Subcutaneous abdominal adipose tissue (tissue), 5 donors: Measurements from ENCODE around the gene LAYN.

Experiments
- H3K27ac ChIP-seq: one replicate; pipeline ENCODE4 v1.7.0; 2013; ENCODE audit warnings: low read depth, mild to moderate bottlenecking, inconsistent platforms, low read length, moderate library complexity
- H3K27me3 ChIP-seq, 5 donors: one replicate each; pipeline ENCODE4 v1.7.0; 2013; ENCODE audit warnings: low read length in 5 of 5, inconsistent platforms in 1 of 5; ENCODE audit not compliant: control insufficient read depth in 5 of 5, insufficient read depth in 4 of 5
- H3K36me3 ChIP-seq, 5 donors: one replicate each; pipeline ENCODE4 v1.7.0; 2013; ENCODE audit warnings: low read length in 5 of 5; ENCODE audit not compliant: control insufficient read depth in 5 of 5, insufficient read depth in 5 of 5
- H3K4me1 ChIP-seq, 5 donors: one replicate each; pipeline ENCODE4 v1.7.0; 2013; ENCODE audit warnings: low read length in 5 of 5, mild to moderate bottlenecking in 3 of 5, moderate library complexity in 1 of 5; ENCODE audit not compliant: control insufficient read depth in 5 of 5, insufficient read depth in 5 of 5
- H3K4me3 ChIP-seq, 5 donors: one replicate each; pipeline ENCODE4 v1.7.0; 2013; ENCODE audit warnings: low read length in 5 of 5, low read depth in 1 of 5
- H3K9ac ChIP-seq, 5 donors: one replicate each; pipeline ENCODE4 v1.7.0; 2013; ENCODE audit warnings: low read length in 5 of 5, mild to moderate bottlenecking in 4 of 5, moderate library complexity in 3 of 5
- H3K9me3 ChIP-seq, 5 donors: one replicate each; pipeline ENCODE4 v1.7.0; 2013; ENCODE audit warnings: low read length in 5 of 5; ENCODE audit not compliant: control insufficient read depth in 5 of 5
- donor health status: healthy.
- donor health status: healthy.
- donor health status: healthy.
- donor health status: healthy.
- donor health status: healthy.

The LAYN gene

GRCh38 chr11:111559800-111560464, 19.4 kb downstream of the LAYN start:
- Histone ChIP-seq H3K27ac (no peak overlapping the region), H3K36me3 (peaks cover 0 to 3% (median 0%) of the 10 kb centered on the region in 5 donors), H3K9me3 (peaks cover 0 to 3% (median 0%) of the 10 kb centered on the region in 5 donors), H3K4me1 (peaks cover 0 to 18% (median 10%) of the 10 kb centered on the region in 5 donors), H3K27me3 (no peaks in the 10 kb centered on the region), H3K4me3 (no peak overlapping the region), H3K9ac (no peak overlapping the region)

- Histone ChIP-seq H3K36me3 (no peaks in the 10 kb centered on the region), H3K9ac (no peak overlapping the region), H3K4me1 (peaks cover 0 to 22% (median 10%) of the 10 kb centered on the region in 5 donors), H3K9me3 (peaks cover 0 to 3% (median 0%) of the 10 kb centered on the region in 5 donors), H3K27me3 (no peaks in the 10 kb centered on the region), H3K4me3 (no peak overlapping the region), H3K27ac (no peak overlapping the region)
Measured at GRCh38 chr11:111560800-111561199, 20.3 kb downstream of the LAYN start.

GRCh38 chr11:111561306-111561705, 20.8 kb downstream of the LAYN start:
- H3K4me3 ChIP-seq: no peak overlapping the region
- H3K27ac ChIP-seq: no peak overlapping the region
- peaks cover 0 to 22% (median 10%) of the 10 kb centered on the region in 5 donors for H3K4me1 ChIP-seq
- no peaks in the 10 kb centered on the region for H3K27me3 ChIP-seq
- no peaks in the 10 kb centered on the region for H3K9me3 ChIP-seq
- no peak overlapping the region for H3K9ac ChIP-seq
- H3K36me3 ChIP-seq: no peaks in the 10 kb centered on the region

GRCh38 chr11:111561791-111562325, 21.3 kb downstream of the LAYN start:
- no peaks in the 10 kb centered on the region for H3K9me3 ChIP-seq
- H3K4me1 ChIP-seq: peaks cover 0 to 22% (median 10%) of the 10 kb centered on the region in 5 donors
- H3K4me3 ChIP-seq: no peak overlapping the region
- H3K36me3 ChIP-seq: no peaks in the 10 kb centered on the region
- H3K9ac ChIP-seq: no peak overlapping the region
- no peak overlapping the region for H3K27ac ChIP-seq
- no peaks in the 10 kb centered on the region for H3K27me3 ChIP-seq

GRCh38 chr11:111562692-111563389, 22.3 kb downstream of the LAYN start:
- no peaks in the 10 kb centered on the region for H3K27me3 ChIP-seq
- no peak overlapping the region for H3K9ac ChIP-seq
- H3K27ac ChIP-seq: no peak overlapping the region
- H3K9me3 ChIP-seq: no peaks in the 10 kb centered on the region
- no peaks in the 10 kb centered on the region for H3K36me3 ChIP-seq
- H3K4me1 ChIP-seq: peaks cover 0 to 22% (median 10%) of the 10 kb centered on the region in 5 donors
- no peak overlapping the region for H3K4me3 ChIP-seq

GRCh38 chr11:111565114-111565720, 24.7 kb downstream of the LAYN start:
- no peaks in the 10 kb centered on the region for H3K27me3 ChIP-seq
- H3K36me3 ChIP-seq: no peaks in the 10 kb centered on the region
- no peak overlapping the region for H3K27ac ChIP-seq

GRCh38 chr11:111566324-111566723, 25.8 kb downstream of the LAYN start:
- H3K9me3 ChIP-seq: no peaks in the 10 kb centered on the region
- no peaks in the 10 kb centered on the region for H3K36me3 ChIP-seq
- no peak overlapping the region for H3K27ac ChIP-seq
- H3K4me1 ChIP-seq: peaks cover 0 to 10% (median under 1%) of the 10 kb centered on the region in 5 donors
- H3K27me3 ChIP-seq: no peaks in the 10 kb centered on the region
- H3K9ac ChIP-seq: no peak overlapping the region
- H3K4me3 ChIP-seq: no peak overlapping the region

More at GRCh38 chr11:111565114-111565720, 24.7 kb downstream of the LAYN start:
- Histone ChIP-seq H3K9me3 (no peaks in the 10 kb centered on the region), H3K4me1 (peaks cover 0 to 17% (median 10%) of the 10 kb centered on the region in 5 donors), H3K9ac (no peak overlapping the region), H3K4me3 (no peak overlapping the region)

- H3K4me1 ChIP-seq: peaks cover 1 to 19% (median 14%) of the 10 kb centered on the region in 5 donors
- H3K4me3 ChIP-seq: no peak overlapping the region
- H3K9me3 ChIP-seq: no peaks in the 10 kb centered on the region
- no peak overlapping the region for H3K27ac ChIP-seq
- H3K36me3 ChIP-seq: no peaks in the 10 kb centered on the region
- no peaks in the 10 kb centered on the region for H3K27me3 ChIP-seq
- H3K9ac ChIP-seq: no peak overlapping the region
Measured at GRCh38 chr11:111569476-111569875, 29.0 kb downstream of the LAYN start.

- Histone ChIP-seq H3K27ac (no peak overlapping the region), H3K4me3 (no peak overlapping the region), H3K9me3 (no peaks in the 10 kb centered on the region), H3K9ac (no peak overlapping the region), H3K36me3 (no peaks in the 10 kb centered on the region), H3K4me1 (peaks cover 1 to 25% (median 19%) of the 10 kb centered on the region in 5 donors), H3K27me3 (no peaks in the 10 kb centered on the region)
Measured at GRCh38 chr11:111570796-111571195, 30.3 kb downstream of the LAYN start.
